Activated T-helper 2 cell treated with anti-CD3 and anti-CD28 coated beads, Interferon-gamma antibody, Interleukin-2, Interleukin-4, amounts not matched to agents 10 μg/mL and 5 μg/mL and 100 μg/mL, durations not matched to agents 14 hours and 24 hours and 36 hours (primary cell): ENCODE data around the gene MBD3L2B. TPM values are rescaled to one million over a fixed set of nuclear protein-coding genes. Genes with fewer than 3 reads are reported as not detected.
"Not testable (repeated sequence)": the region's sequence is repeated elsewhere in the genome, so short reads cannot be mapped to it uniquely, and the experiment has no call there.

Experiments used
- DNase-seq: peaks from one replicate; pipeline ENCODE4 v3.0.0; 2021; ENCODE audit warnings: low spot score
- H3K27ac Mint-ChIP-seq: one replicate; pipeline ENCODE4 v1.8.0; 2021; ENCODE audit warnings: mixed read lengths
- H3K27me3 Mint-ChIP-seq: one replicate; pipeline ENCODE4 v1.8.0; 2021; ENCODE audit warnings: low read depth, mixed read lengths
- H3K36me3 Mint-ChIP-seq: one replicate; pipeline ENCODE4 v1.8.0; 2021; ENCODE audit warnings: low read depth, mixed read lengths
- H3K4me1 Mint-ChIP-seq: one replicate; pipeline ENCODE4 v1.8.0; 2021; ENCODE audit warnings: low read depth, mixed read lengths
- H3K4me3 Mint-ChIP-seq: one replicate; pipeline ENCODE4 v1.8.0; 2021; ENCODE audit warnings: low read depth, mild to moderate bottlenecking, moderate library complexity, mixed read lengths
- H3K9me3 Mint-ChIP-seq: one replicate; pipeline ENCODE4 v1.8.0; 2021; ENCODE audit warnings: mixed read lengths
- intact Hi-C: fragments of 100-400 bp; cut with micrococcal nuclease; formaldehyde crosslinking; loops from one replicate; pipeline ENCODE4 v1.15.1; 2023
- total RNA-seq: library from RNA; stranded (reverse); gene quantifications from 2 replicates; pipeline ENCODE4 v1.2.3, GENCODE V29; 2022

The MBD3L2B gene
- not detected in 2 replicates for total RNA-seq

DNA sequence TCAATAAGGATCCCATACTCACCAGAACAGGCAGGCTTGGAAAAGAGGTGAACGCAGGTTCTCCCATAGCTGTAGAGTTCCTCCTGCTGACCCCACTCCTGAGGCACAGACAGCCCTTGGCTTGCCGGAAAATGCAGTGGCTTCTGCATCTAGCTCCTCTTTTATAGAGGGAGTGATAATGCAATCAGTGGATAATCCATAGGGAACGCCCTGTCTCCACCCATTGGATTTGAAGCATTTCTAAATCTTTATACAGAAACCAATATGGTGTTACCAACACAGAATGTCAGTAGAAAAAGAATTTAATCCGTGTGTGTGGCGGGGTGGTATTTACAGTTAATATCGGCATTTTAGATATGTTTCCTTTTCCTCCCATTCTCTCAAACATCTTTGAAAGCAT, at the start of gene MBD3L2B:
MBD3L2B (minus strand) TSS at position 101 of the 400 bp plus-strand sequence; CDS start at position 67, 34 bp downstream.
- H3K4me1 Mint-ChIP-seq, H3K36me3 Mint-ChIP-seq, DNase-seq, intact Hi-C loops, H3K9me3 Mint-ChIP-seq, H3K27me3 Mint-ChIP-seq, H3K27ac Mint-ChIP-seq, H3K4me3 Mint-ChIP-seq: not testable (repeated sequence)

DNA sequence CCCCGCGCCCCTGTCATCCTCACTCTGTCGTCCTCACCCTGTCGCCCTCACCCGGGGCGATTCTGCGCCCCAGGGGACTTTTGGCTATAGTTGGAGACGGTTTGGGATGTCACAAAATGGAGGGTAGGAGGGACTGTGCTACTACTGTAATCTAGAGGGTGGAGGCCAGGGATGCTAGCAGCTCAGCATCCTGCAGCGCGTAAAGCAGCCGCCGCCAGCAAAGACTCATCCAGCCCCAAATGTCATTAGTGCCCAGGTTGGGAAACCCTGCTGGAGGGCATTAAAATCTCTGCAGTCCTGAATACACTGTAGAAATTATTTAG, 48.6 kb upstream of the MBD3L2B start:
- H3K9me3 Mint-ChIP-seq: peaks cover 18% of the 10 kb centered on the region
- no peaks in the 10 kb centered on the region for H3K27me3 Mint-ChIP-seq
- no peak for DNase-seq
- H3K36me3 Mint-ChIP-seq: peaks cover 50% of the 10 kb centered on the region
- intact Hi-C loops: no loop called here
- H3K27ac Mint-ChIP-seq: peak overlapping the region; percentile 86
- peak overlapping the region; percentile 94 for H3K4me3 Mint-ChIP-seq
- peaks cover 9% of the 10 kb centered on the region for H3K4me1 Mint-ChIP-seq

DNA sequence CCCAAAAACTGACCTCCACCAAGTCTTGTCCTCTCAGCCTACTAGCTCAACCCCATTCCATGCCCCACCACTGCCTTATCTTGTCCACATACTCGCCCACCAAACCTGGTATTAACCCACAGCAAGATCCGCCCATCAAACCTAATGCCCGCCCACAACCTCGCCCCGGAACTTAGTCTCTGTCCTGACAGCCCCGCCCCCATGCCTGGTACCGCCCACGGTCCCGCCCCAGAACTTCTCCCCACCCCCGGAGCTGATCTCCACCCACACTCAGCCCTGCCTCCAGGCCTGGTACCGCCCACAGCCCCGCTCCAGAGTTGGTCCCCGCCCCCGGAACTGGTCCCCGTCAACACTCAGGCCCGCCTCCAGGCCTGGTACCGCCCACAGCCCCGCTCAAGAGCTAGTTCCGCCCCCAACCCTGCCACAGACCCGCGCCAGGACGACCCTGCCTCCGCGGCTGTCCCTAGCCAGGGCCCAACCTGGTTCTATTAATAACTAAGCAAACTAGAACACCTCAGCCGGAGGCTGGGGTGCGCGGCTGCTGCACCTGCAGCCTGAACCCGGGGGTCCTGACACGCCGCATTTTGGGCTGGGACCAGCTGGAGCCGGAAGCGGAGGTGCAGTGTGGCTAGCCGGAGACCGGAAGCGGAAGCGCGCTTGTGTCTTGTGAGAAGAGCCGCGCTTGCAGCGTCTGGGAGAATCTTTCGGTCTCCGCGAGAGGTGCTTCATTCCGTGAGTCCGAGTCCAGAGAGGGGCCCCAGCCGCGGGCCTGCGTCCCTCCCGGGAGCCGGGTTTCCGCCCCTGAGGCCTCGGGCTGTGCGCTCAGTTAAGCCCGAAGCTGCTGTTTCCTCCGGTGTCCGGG, 48.0 kb upstream of the MBD3L2B start, which contains the start of gene ZNF557:
ZNF557 (plus strand) TSS at position 662 of the 862 bp plus-strand sequence. CDS start 5,372 bp downstream, outside the sequence.
- DNase-seq: peak; percentile 96
- peaks cover 16% of the 10 kb centered on the region for H3K9me3 Mint-ChIP-seq
- peaks cover 44% of the 10 kb centered on the region for H3K36me3 Mint-ChIP-seq
- peaks cover 9% of the 10 kb centered on the region for H3K4me1 Mint-ChIP-seq
- no peaks in the 10 kb centered on the region for H3K27me3 Mint-ChIP-seq
- H3K27ac Mint-ChIP-seq: peak within 1 kb of the TSS; percentile 86
- intact Hi-C loops: no loop called here
- peak within 1 kb of the TSS; percentile 94 for H3K4me3 Mint-ChIP-seq

DNA sequence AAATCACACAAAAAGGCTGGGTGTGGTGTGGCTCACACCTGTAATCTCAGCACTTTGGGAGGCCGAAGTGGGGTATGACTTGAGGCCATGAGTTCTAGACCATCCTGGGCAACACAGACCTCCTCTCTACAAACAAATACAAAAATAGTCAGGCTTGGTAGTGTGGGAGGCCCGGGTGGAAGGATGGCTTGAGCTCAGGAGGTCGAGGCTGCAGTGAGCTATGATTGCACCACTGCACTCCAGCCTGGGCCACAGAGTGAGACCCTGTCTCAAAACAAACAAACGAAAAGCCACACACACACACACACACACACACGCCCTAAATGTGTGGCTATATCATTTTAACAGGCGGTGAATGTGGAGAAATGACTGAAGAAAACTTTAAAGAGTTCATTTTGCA, 47.4 kb upstream of the MBD3L2B start:
- peak overlapping the region; percentile 86 for H3K27ac Mint-ChIP-seq
- H3K27me3 Mint-ChIP-seq: no peaks in the 10 kb centered on the region
- H3K4me1 Mint-ChIP-seq: peaks cover 9% of the 10 kb centered on the region
- peak overlapping the region; percentile 94 for H3K4me3 Mint-ChIP-seq
- intact Hi-C loops: no loop called here
- peaks cover 38% of the 10 kb centered on the region for H3K36me3 Mint-ChIP-seq
- H3K9me3 Mint-ChIP-seq: peaks cover 13% of the 10 kb centered on the region
- DNase-seq: no peak

DNA sequence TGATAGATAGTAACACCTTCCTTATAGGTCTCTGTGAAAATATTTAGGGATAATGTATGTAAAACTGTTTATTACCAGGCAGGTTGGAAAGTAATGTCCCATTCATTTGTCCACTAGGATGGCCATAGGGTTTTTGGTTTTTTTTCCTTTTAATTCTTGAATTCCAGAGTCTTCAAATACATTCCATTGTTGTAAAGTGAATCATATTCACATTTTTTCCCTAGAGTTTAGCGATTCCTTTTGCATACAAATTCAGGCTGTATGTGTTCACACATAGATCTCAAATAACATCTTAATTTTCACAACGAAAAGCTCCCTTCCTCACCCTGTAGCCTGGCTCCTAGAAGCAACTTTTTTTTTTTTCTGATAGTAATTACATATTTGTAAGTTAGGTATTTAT, 46.5 kb upstream of the MBD3L2B start:
- H3K27me3 Mint-ChIP-seq: no peaks in the 10 kb centered on the region
- no peak overlapping the region for H3K4me3 Mint-ChIP-seq
- H3K27ac Mint-ChIP-seq: no peak overlapping the region
- peaks cover 9% of the 10 kb centered on the region for H3K4me1 Mint-ChIP-seq
- no peak for DNase-seq
- intact Hi-C loops: no loop called here
- peaks cover 31% of the 10 kb centered on the region for H3K36me3 Mint-ChIP-seq
- peaks cover 12% of the 10 kb centered on the region for H3K9me3 Mint-ChIP-seq

DNA sequence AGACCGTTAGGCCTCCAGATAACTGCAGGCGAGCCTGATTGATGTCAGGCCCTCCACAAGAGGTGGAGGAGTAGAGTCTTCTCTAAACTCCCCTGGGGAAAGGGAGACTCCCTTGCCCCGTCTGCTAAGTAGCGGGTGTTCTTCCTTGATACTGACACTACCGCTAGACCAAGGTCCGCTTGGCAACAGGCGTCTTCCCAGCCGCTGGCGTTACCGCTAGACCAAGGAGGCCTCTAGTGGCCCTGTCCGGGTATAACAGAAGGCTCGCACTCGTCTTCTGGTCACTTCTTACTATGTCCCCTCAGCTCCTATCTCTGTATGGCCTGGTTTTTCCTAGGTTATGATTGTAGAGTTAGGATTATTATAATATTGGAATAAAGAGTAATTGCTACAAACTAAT, 45.9 kb upstream of the MBD3L2B start:
- H3K27me3 Mint-ChIP-seq, intact Hi-C loops, DNase-seq, H3K4me3 Mint-ChIP-seq, H3K27ac Mint-ChIP-seq, H3K4me1 Mint-ChIP-seq, H3K9me3 Mint-ChIP-seq: not testable (repeated sequence)
- H3K36me3 Mint-ChIP-seq: peaks cover 25% of the 10 kb centered on the region

DNA sequence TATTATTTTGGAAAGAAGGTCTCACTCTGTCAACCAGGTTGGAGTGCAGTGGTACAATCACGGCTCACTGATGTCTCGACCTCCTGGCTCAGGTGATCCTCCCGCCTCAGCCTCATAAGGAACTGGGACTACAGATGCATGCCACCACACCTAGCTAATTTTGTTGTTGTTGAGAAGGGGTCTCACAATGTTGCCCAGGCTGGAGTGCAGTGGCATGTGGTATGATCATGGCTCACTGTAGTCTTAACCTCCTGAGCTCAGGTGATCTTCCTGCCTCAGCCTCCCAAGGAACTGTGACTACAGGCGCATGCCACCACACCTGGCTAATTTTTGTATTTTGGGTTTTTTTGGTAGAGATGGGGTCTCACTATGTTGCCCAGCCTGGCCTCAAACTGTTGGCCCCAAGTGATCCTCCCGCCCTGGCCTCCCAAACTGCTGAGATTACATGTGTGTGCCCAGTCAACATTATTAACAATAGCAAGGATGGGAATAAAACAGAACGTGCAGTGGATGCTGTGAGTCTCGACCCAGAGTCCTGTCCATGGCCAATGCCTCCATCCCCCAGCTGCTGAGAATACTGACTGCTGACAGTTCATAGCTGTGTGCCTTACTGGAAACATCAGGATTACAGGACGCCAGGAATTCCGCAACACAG, 42.7 kb upstream of the MBD3L2B start:
- Mint-ChIP-seq H3K4me3 (no peak overlapping the region), H3K4me1 (peaks cover 3% of the 10 kb centered on the region), H3K36me3 (peaks cover under 1% of the 10 kb centered on the region), H3K27ac (no peak overlapping the region), H3K27me3 (no peaks in the 10 kb centered on the region), H3K9me3 (peaks cover 5% of the 10 kb centered on the region)
- intact Hi-C loops: no loop called here
- no peak for DNase-seq

DNA sequence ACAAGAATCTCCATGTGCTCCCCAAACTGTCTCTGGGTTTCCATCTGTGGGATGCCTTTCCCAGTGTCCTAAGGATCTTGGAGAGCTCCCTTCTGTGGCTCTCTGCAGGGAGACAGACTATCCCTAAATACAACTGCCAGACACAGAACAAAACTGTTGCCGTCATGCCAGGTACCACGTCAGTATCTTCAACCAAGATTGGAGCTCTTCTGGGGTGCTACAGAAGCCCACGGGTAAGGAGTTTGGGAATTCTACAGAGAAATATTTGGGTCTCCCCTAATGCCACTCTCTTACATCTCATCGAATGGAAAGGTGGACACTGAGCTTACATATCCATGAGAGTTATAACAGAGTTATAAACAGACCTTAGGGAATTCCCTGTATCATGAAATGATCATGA, 42.1 kb upstream of the MBD3L2B start:
- Mint-ChIP-seq H3K36me3 (no peaks in the 10 kb centered on the region), H3K4me3 (no peak overlapping the region), H3K4me1 (no peaks in the 10 kb centered on the region), H3K27me3 (no peaks in the 10 kb centered on the region), H3K9me3 (peaks cover 3% of the 10 kb centered on the region), H3K27ac (no peak overlapping the region)
- intact Hi-C loops: no loop called here
- no peak for DNase-seq

DNA sequence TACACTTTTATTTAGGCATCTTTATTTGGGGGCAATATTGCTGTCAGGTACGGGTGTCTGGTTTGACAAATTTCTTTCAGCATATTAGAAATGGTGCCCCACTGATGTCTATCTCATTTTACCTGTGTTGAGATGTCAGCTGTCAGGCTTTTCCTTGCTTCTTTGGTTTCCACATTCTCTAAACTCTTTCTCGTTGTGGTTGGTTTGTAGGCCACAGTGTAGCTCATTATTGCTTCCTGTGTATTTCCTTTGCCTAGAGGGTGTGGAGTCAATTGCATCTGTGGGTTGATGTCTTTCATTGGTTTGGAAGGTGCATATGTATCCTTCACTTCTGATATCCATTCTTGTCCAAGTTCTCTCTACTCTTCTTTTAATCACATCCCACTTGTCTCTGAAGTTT, 38.7 kb upstream of the MBD3L2B start:
- H3K4me1 Mint-ChIP-seq, H3K27me3 Mint-ChIP-seq, DNase-seq, H3K36me3 Mint-ChIP-seq, intact Hi-C loops, H3K9me3 Mint-ChIP-seq, H3K4me3 Mint-ChIP-seq, H3K27ac Mint-ChIP-seq: not testable (repeated sequence)

DNA sequence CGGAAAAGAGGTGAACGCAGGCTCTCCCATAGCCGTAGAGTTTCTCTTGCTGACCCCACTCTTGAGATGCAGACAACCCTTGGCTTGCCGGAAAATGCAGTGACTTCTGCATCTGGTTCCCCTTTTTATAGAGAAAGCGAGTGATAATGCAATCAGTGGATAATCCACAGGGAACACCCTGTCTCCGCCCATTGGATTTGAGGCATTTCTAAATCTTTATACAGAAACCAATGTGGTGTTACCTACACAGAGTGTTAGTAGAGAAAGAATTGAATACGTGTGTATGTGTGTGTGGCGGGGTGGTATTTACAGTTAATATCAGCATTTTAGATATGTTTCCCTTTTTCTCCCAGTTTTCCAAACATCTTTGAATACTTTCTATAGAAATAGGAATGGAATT, 37.3 kb upstream of the MBD3L2B start, which contains the start of gene MBD3L3:
MBD3L3 (minus strand) TSS at position 101 of the 400 bp plus-strand sequence; CDS start at position 30, 71 bp downstream.
- H3K27ac Mint-ChIP-seq, H3K27me3 Mint-ChIP-seq, H3K4me1 Mint-ChIP-seq, intact Hi-C loops, H3K4me3 Mint-ChIP-seq, H3K9me3 Mint-ChIP-seq, DNase-seq, H3K36me3 Mint-ChIP-seq: not testable (repeated sequence)

DNA sequence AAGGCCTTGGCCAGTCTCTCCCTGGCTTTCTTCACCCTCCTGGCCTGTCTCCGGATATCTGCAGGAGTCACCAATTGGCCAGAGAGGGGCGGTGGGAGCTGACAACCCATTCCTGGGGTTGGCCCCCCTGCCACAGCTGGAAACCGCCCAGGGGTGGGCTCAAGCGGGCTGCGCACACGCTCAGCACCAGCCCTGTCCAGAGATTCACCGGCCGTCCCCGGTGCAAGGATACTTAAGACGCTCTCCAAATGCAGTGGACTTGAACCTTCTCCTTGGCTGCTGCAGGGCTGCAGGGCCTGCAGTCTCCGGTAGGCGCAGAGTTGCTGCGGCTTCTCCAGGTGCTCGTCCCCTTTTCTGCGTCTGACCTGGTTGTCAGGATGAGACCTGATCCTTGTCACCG, 35.1 kb upstream of the MBD3L2B start:
- H3K9me3 Mint-ChIP-seq, H3K4me1 Mint-ChIP-seq, DNase-seq, H3K4me3 Mint-ChIP-seq, H3K27ac Mint-ChIP-seq, H3K27me3 Mint-ChIP-seq, H3K36me3 Mint-ChIP-seq, intact Hi-C loops: not testable (repeated sequence)

DNA sequence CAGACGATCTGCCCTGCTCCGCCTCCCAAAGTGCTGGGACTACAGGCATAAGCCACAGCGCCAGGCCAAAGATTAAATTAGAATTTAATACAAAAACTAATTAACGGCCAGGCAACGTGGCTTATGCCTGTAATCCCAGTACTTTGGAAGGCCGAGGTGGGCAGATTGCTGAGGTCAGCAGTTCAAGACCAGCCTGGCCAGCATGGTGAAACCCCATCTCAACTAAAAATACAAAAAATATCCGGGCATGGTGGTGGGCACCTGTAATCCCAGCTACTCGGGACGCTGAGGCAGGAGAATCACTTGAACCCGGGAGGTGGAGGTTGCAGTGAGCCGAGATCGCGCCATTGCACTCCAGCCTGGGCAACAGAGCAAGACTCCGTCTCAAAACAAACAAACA, 34.4 kb upstream of the MBD3L2B start:
- DNase-seq, H3K4me1 Mint-ChIP-seq, intact Hi-C loops, H3K36me3 Mint-ChIP-seq, H3K27ac Mint-ChIP-seq, H3K27me3 Mint-ChIP-seq, H3K4me3 Mint-ChIP-seq, H3K9me3 Mint-ChIP-seq: not testable (repeated sequence)

DNA sequence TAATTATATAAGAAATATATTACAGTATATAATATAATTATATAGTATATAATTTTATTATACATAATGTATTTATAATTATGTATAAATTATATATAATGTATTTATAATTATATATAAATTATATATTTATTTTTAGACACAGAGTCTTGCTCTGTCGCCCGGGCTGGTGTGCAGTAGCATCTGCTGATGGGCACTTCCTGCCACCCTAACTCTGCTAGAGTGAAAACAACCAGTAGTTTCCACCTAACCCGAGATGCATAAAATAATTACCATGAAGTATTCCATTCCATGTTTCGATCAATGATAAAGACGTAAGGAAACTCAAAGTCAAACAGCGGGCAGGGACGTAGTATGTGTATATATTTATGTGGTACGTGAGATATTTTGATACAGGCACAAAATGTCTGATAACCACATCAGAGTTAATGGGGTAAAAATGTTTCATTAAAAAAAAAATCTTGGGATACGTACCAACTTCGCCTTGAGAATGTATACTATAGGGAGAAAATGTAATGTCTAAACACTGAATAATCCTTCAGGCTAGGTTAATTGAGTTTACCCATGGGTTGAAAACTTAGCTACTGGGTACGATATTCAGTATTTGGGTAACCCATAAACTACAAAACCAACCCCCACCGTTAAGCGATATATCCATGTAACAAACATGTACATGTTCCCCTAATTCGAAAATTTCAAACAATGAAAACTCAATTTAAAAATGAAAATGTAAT, 33.6 kb upstream of the MBD3L2B start:
- H3K36me3 Mint-ChIP-seq, H3K27ac Mint-ChIP-seq, H3K4me1 Mint-ChIP-seq, H3K9me3 Mint-ChIP-seq, H3K27me3 Mint-ChIP-seq, DNase-seq, H3K4me3 Mint-ChIP-seq, intact Hi-C loops: not testable (repeated sequence)
